ENCODE results near the gene MPP7. TPM values are rescaled to one million over a fixed set of nuclear protein-coding genes. Genes with fewer than 3 reads are reported as not detected.

MPP7 gene
- total and polyA plus RNA-seq, 2 donors (not counting 3 experiments of a cell fraction or from before 2014, with no cell fraction given): 0.17 to 0.73 TPM

DNA sequence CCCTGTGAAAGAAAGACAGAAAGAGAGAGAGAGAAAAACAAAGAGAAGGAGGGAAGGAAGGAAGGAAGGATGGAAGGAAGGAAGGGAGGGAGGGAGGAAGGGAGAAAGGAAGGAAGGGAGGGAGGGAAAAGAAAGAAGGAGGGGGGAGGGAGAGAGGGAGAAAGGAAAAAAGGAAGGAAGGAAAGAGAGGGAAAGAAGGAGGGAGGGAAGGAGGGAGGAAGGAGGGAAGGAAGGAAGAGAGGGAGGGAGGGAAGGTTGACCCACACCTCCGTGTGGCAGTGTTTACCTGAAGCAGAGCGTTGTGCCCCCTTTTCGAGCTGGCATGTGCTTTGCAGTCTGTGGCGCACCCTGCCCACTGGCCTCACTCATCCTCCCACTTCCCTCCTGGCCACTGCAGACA lies 12.3 kb upstream of the MPP7 start:
- H3K79me2 ChIP-seq (ENCODE audit: control insufficient read depth, insufficient read depth, low read length): no peaks in the 10 kb centered on the region
- POLR2A ChIA-PET: no interaction called here
- DNase-seq (ENCODE audit: low read depth, low spot score) (no peak), FAIRE-seq (no peak)
- H3K27ac ChIP-seq (ENCODE audit: insufficient read depth, low read depth, low read length): no peak overlapping the region
- H3K4me3 ChIP-seq (replicated peaks in 1 of 3; ENCODE audit: insufficient read depth in 1 of 3, low read depth in 1 of 3, low read length in 3 of 3): no peak overlapping the region
- no TSS peak for BruUV-seq (replicated peaks)
- H3K4me2 ChIP-seq (ENCODE audit: insufficient read depth, low read length): no peak overlapping the region
- no peaks in the 10 kb centered on the region for H3K4me1 ChIP-seq (ENCODE audit: control insufficient read depth, extremely low read depth, insufficient read depth, low read length)
- dilution Hi-C loops (cut with MboI; ENCODE audit: extremely low pct_ligation_motif_present, low sequenced_read_pairs) (no loop called here), intact Hi-C loops (cut with micrococcal nuclease) (no loop called here)
- CTCF ChIA-PET: interaction anchor here (1.4 kb wide), 1 partner anchor 10 kb away, joined by 3 read pairs; no protein-coding TSS in a partner anchor
- H3K9me3 ChIP-seq (replicated peaks; ENCODE audit: control insufficient read depth, insufficient read depth, low read length): no peaks in the 10 kb centered on the region
- no peak for TF ChIP-seq FOS (IDR thresholded peaks at IDR 0.05; ENCODE audit: borderline replicate concordance, insufficient read depth, low read length)
- TF ChIP-seq, protein P1, sequence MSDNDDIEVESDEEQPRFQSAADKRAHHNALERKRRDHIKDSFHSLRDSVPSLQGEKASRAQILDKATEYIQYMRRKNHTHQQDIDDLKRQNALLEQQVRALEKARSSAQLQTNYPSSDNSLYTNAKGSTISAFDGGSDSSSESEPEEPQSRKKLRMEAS (IDR thresholded peaks at IDR 0.05; ENCODE audit: insufficient read depth, insufficient read length): no peak
- no peak for TF ChIP-seq POLR2AphosphoS5 (IDR thresholded peaks at IDR 0.05; ENCODE audit: insufficient read depth, low read depth, low read length)
- TF ChIP-seq, protein P2, sequence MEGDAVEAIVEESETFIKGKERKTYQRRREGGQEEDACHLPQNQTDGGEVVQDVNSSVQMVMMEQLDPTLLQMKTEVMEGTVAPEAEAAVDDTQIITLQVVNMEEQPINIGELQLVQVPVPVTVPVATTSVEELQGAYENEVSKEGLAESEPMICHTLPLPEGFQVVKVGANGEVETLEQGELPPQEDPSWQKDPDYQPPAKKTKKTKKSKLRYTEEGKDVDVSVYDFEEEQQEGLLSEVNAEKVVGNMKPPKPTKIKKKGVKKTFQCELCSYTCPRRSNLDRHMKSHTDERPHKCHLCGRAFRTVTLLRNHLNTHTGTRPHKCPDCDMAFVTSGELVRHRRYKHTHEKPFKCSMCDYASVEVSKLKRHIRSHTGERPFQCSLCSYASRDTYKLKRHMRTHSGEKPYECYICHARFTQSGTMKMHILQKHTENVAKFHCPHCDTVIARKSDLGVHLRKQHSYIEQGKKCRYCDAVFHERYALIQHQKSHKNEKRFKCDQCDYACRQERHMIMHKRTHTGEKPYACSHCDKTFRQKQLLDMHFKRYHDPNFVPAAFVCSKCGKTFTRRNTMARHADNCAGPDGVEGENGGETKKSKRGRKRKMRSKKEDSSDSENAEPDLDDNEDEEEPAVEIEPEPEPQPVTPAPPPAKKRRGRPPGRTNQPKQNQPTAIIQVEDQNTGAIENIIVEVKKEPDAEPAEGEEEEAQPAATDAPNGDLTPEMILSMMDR (IDR thresholded peaks at IDR 0.05; ENCODE audit: extremely low read depth in 1 of 2, insufficient read depth in 1 of 2, low read depth in 1 of 2, low read length in 2 of 2): no peak
- no peak overlapping the region for H2AFZ ChIP-seq (ENCODE audit: low read depth, low read length)
- H4K20me1 ChIP-seq (replicated peaks; ENCODE audit: control insufficient read depth, extremely low read depth, insufficient read depth, low read length): no peaks in the 10 kb centered on the region
- no peaks in the 10 kb centered on the region for H3K36me3 ChIP-seq (ENCODE audit: control insufficient read depth in 2 of 2, extremely low read depth in 1 of 2, insufficient read depth in 2 of 2, low read length in 2 of 2)
- H3K9ac ChIP-seq (replicated peaks; ENCODE audit: extremely low read depth, insufficient read depth, low read length): no peak overlapping the region
- H3K27me3 ChIP-seq (ENCODE audit: control insufficient read depth in 2 of 2, insufficient read depth in 2 of 2, low read length in 2 of 2): no peaks in the 10 kb centered on the region
- no peaks in the 10 kb centered on the region for H3K9me1 ChIP-seq (replicated peaks; ENCODE audit: control insufficient read depth, extremely low read depth, insufficient read depth, low read length)

DNA sequence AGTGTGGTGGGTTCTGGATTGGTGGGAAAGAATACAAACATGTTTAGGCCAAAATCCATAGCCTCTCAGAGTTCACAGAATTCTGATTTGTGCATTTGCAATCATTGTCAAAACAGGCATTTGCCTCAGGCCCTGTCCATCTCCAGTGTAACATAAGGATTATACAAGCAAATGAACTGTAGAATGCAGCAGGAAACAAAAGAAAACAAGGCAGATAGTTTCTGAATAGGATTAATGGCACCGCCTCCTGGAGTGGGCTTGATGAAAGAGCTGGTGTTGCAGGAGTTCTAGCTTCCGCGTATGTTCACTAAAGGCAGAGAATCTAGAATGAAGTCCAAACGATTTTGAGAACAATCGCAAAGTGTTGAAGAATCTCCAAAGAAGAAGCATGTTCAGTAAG lies 11.3 kb upstream of the MPP7 start:
- no peak overlapping the region for H3K9ac ChIP-seq (replicated peaks; ENCODE audit: extremely low read depth, insufficient read depth, low read length)
- H3K4me1 ChIP-seq (ENCODE audit: control insufficient read depth, extremely low read depth, insufficient read depth, low read length): no peaks in the 10 kb centered on the region
- H4K20me1 ChIP-seq (replicated peaks; ENCODE audit: control insufficient read depth, extremely low read depth, insufficient read depth, low read length): no peaks in the 10 kb centered on the region
- H3K4me3 ChIP-seq (replicated peaks in 1 of 3; ENCODE audit: insufficient read depth in 1 of 3, low read depth in 1 of 3, low read length in 3 of 3): no peak overlapping the region
- ChIA-PET POLR2A (no interaction called here), CTCF (interaction anchor here (1.4 kb wide), 1 partner anchor 11 kb away, joined by 3 read pairs; no protein-coding TSS in a partner anchor)
- no peaks in the 10 kb centered on the region for H3K9me1 ChIP-seq (replicated peaks; ENCODE audit: control insufficient read depth, extremely low read depth, insufficient read depth, low read length)
- FAIRE-seq: no peak
- TF ChIP-seq, protein P2 (IDR thresholded peaks at IDR 0.05; ENCODE audit: extremely low read depth in 1 of 2, insufficient read depth in 1 of 2, low read depth in 1 of 2, low read length in 2 of 2): no peak
- TF ChIP-seq JUN (IDR thresholded peaks at IDR 0.05; ENCODE audit: borderline replicate concordance, insufficient read depth, insufficient read length, low read depth) (no peak), POLR2AphosphoS5 (IDR thresholded peaks at IDR 0.05; ENCODE audit: insufficient read depth, low read depth, low read length) (no peak), GATA2 (IDR thresholded peaks at IDR 0.05; ENCODE audit: insufficient read depth, insufficient read length, low read depth, low read length) (no peak), MYC (IDR thresholded peaks at IDR 0.05; ENCODE audit: low read depth, low read length) (no peak), FOS (IDR thresholded peaks at IDR 0.05; ENCODE audit: borderline replicate concordance, insufficient read depth, low read length) (no peak), EZH2 (IDR thresholded peaks at IDR 0.05; ENCODE audit: borderline replicate concordance, low read depth, low read length, severe bottlenecking) (no peak), POLR2A (IDR thresholded peaks at IDR 0.05; ENCODE audit: low read depth, low read length) (no peak)
- TF ChIP-seq, protein P1 (IDR thresholded peaks at IDR 0.05; ENCODE audit: insufficient read depth, insufficient read length): no peak
- no peak overlapping the region for H2AFZ ChIP-seq (ENCODE audit: low read depth, low read length)
- intact Hi-C loops (cut with micrococcal nuclease): no loop called here
- H3K36me3 ChIP-seq (ENCODE audit: control insufficient read depth in 2 of 2, extremely low read depth in 1 of 2, insufficient read depth in 2 of 2, low read length in 2 of 2): no peaks in the 10 kb centered on the region
- H3K27me3 ChIP-seq (ENCODE audit: control insufficient read depth in 2 of 2, insufficient read depth in 2 of 2, low read length in 2 of 2): no peaks in the 10 kb centered on the region
- no peak overlapping the region for H3K27ac ChIP-seq (ENCODE audit: insufficient read depth, low read depth, low read length)
- no peak overlapping the region for H3K4me2 ChIP-seq (ENCODE audit: insufficient read depth, low read length)
- dilution Hi-C loops (cut with MboI; ENCODE audit: extremely low pct_ligation_motif_present, low sequenced_read_pairs): no loop called here
- no peak for DNase-seq (ENCODE audit: low read depth, low spot score)
- H3K79me2 ChIP-seq (ENCODE audit: control insufficient read depth, insufficient read depth, low read length): no peaks in the 10 kb centered on the region
- no peaks in the 10 kb centered on the region for H3K9me3 ChIP-seq (replicated peaks; ENCODE audit: control insufficient read depth, insufficient read depth, low read length)
- BruUV-seq (replicated peaks): no TSS peak

All from endothelial cell of umbilical vein (primary cell).